K562 (cell line): Measurements from ENCODE around the gene UBR3. TPM values are rescaled to one million over a fixed set of nuclear protein-coding genes. Genes with fewer than 3 reads are reported as not detected.

ENCODE experiments used
- COPS2 ChIP-seq: fragments of 450-650 bp; conservative IDR thresholded peaks from 2 replicates; pipeline ENCODE4 v1.6.1; 2016; ENCODE audit warnings: mild to moderate bottlenecking, moderate library complexity
- FOXA1 ChIP-seq: fragments of 450-650 bp; IDR thresholded peaks from 2 replicates; pipeline ENCODE4 v1.6.1; 2016; ENCODE audit warnings: mild to moderate bottlenecking, borderline replicate concordance
- HCFC1 ChIP-seq: IDR thresholded peaks from 2 replicates; pipeline ENCODE4 v1.6.1; 2012; ENCODE audit warnings: low read depth, low read length, improper control_type of control experiment
- HIVEP1 ChIP-seq: fragments of 250-450 bp; sonication (Bioruptor Pico); IDR thresholded peaks from 2 replicates; pipeline ENCODE4 v1.4.0; 2020; ENCODE audit warnings: mild to moderate bottlenecking
- HNRNPL ChIP-seq: fragments of 200-400 bp; formaldehyde crosslinking; IDR thresholded peaks from 2 replicates; pipeline ENCODE4 v1.6.1; 2017; ENCODE audit warnings: low read depth, mild to moderate bottlenecking, low read length
- KLF1 ChIP-seq: fragments of 450-650 bp; IDR thresholded peaks from 2 replicates; pipeline ENCODE4 v1.6.1; 2016; ENCODE audit warnings: missing genetic modification characterization, missing compliant biosample characterization
- MEF2D ChIP-seq: conservative IDR thresholded peaks from 2 replicates; pipeline ENCODE4 v1.6.1; 2016; ENCODE audit warnings: low read depth, missing genetic modification characterization, missing compliant biosample characterization
- NR2C1 ChIP-seq, 2 experiments: fragments of 450-650 bp; IDR thresholded peaks; 2 replicates each; pipeline ENCODE4 v1.6.1; 2017; ENCODE audit warnings: mild to moderate bottlenecking in 2 of 2, antibody characterized with exemption in 1 of 2, inconsistent platforms in 1 of 2, missing compliant biosample characterization in 1 of 2, missing genetic modification characterization in 1 of 2
- NUFIP1 ChIP-seq: fragments of 450-650 bp; IDR thresholded peaks from 2 replicates; pipeline ENCODE4 v1.6.1; 2018; ENCODE audit not compliant: partially characterized antibody
- RFX5 ChIP-seq: IDR thresholded peaks from 2 replicates; pipeline ENCODE4 v1.6.1; 2011; ENCODE audit warnings: low read depth, mild to moderate bottlenecking, improper control_type of control experiment, low read length
- ZNF592 ChIP-seq: fragments of 450-650 bp; IDR thresholded peaks from 2 replicates; pipeline ENCODE4 v1.6.1; 2017; ENCODE audit warnings: antibody characterized with exemption, mild to moderate bottlenecking
- polyA plus RNA-seq, 8 experiments: library from polyadenylated mRNA; depleted of rRNA in 4 of 8; stranded (reverse) in 5 of 8; unstranded in 3 of 8; fragments of >200 nt; fragmentation: Nextera tagmentation in 2 of 8; fragmentation: Illumina TruSeq in 1 of 8; extraction: Ambion mirVana in 2 of 8; extraction: Trizol in 1 of 8; gene quantifications; 2 replicates each; pipeline versions ENCODE4 v1.2.1 to v1.2.3, GENCODE V29; 2011 to 2014; ENCODE audit warnings: inconsistent platforms in 1 of 8, missing spikeins in 1 of 8
- total RNA-seq, 7 experiments: library from RNA; depleted of rRNA in 6 of 7; stranded (reverse); fragments of >200 nt in 6 of 7; fragmentation: Illumina TruSeq in 2 of 7; extraction: Trizol in 2 of 7; gene quantifications; 2 replicates each; pipeline versions ENCODE4 v1.2.1 to v1.2.3, GENCODE V29; 2011 to 2021; ENCODE audit warnings: low replicate concordance in 1 of 7

Gene UBR3
- total and polyA plus RNA-seq, 9 of the 15 experiments (the other 6 are each of a cell fraction or from before 2014, with no cell fraction given), result 14.4 to 63.5 (median 40.4) TPM

- TF ChIP-seq ZNF592 (no peak), RFX5 (no peak), COPS2 (no peak), MEF2D (tag) (no peak), HIVEP1 (CRISPR knock-in tag) (no peak), HCFC1 (no peak), KLF1 (tag) (no peak), NUFIP1 (no peak), NR2C1 (IDR thresholded peaks at IDR 0.05) (no peak), NR2C1 (tag; IDR thresholded peaks at IDR 0.05) (no peak), HNRNPL (no peak), FOXA1 (no peak)
Measured at GRCh38 chr2:169828141-169828811, 1.0 kb downstream of the UBR3 start (continued).
